ENCODE data around the gene PGS1.

The PGS1 gene

GRCh38 chr17:78393575-78393974 is 15.1 kb downstream of the PGS1 start:
- TF ChIP-seq POLR2AphosphoS5 (IDR thresholded peaks at IDR 0.05; ENCODE audit: borderline replicate concordance, low read depth, low read length) (no peak), FOXP2 (optimal IDR thresholded peaks at IDR 0.05; ENCODE audit: control extremely low read depth, extremely low read length, insufficient read depth) (no peak), EZH2 (IDR thresholded peaks at IDR 0.05) (no peak)
- DNase-seq (ENCODE audit: low read depth, low spot score): no peak
- Histone ChIP-seq H3K9me3 (ENCODE audit: low read depth, low read length) (no peaks in the 10 kb centered on the region), H3K4me3 (no peak overlapping the region), H3K27ac (no peak overlapping the region), H3K36me3 (ENCODE audit: insufficient read depth, low read length) (peaks cover 25% of the 10 kb centered on the region; the same call in 1 of the 2 replicates), H3K9ac (ENCODE audit: insufficient read length) (no peak overlapping the region)

GRCh38 chr17:78394209-78394608 is 15.8 kb downstream of the PGS1 start:
- Histone ChIP-seq H3K9ac (ENCODE audit: insufficient read length) (no peak overlapping the region), H3K4me3 (no peak overlapping the region), H3K9me3 (ENCODE audit: low read depth, low read length) (no peaks in the 10 kb centered on the region), H3K36me3 (ENCODE audit: insufficient read depth, low read length) (peaks cover 31% of the 10 kb centered on the region; the same call in 1 of the 2 replicates), H3K27ac (no peak overlapping the region)
- no peak for DNase-seq (ENCODE audit: low read depth, low spot score)
- TF ChIP-seq EZH2 (IDR thresholded peaks at IDR 0.05): no peak
- TF ChIP-seq FOXP2 (optimal IDR thresholded peaks at IDR 0.05; ENCODE audit: control extremely low read depth, extremely low read length, insufficient read depth): no peak
- no peak for TF ChIP-seq POLR2AphosphoS5 (IDR thresholded peaks at IDR 0.05; ENCODE audit: borderline replicate concordance, low read depth, low read length)

- Histone ChIP-seq H3K9ac (ENCODE audit: insufficient read length) (no peak overlapping the region), H3K36me3 (ENCODE audit: insufficient read depth, low read length) (peaks cover 41% of the 10 kb centered on the region; the same call in 1 of the 2 replicates), H3K4me3 (no peak overlapping the region), H3K27ac (no peak overlapping the region), H3K9me3 (ENCODE audit: low read depth, low read length) (no peaks in the 10 kb centered on the region)
- no peak for DNase-seq (ENCODE audit: low read depth, low spot score)
- TF ChIP-seq FOXP2 (optimal IDR thresholded peaks at IDR 0.05; ENCODE audit: control extremely low read depth, extremely low read length, insufficient read depth) (no peak), POLR2AphosphoS5 (IDR thresholded peaks at IDR 0.05; ENCODE audit: borderline replicate concordance, low read depth, low read length) (no peak), EZH2 (IDR thresholded peaks at IDR 0.05) (no peak)
Observed at GRCh38 chr17:78395155-78395554, 16.7 kb downstream of the PGS1 start.

GRCh38 chr17:78396441-78397337 is 18.2 kb downstream of the PGS1 start:
- no peak overlapping the region; the same call in 1 of the 2 replicates for H3K27ac ChIP-seq
- H3K4me3 ChIP-seq: no peak overlapping the region
- TF ChIP-seq POLR2AphosphoS5 (IDR thresholded peaks at IDR 0.05; ENCODE audit: borderline replicate concordance, low read depth, low read length) (no peak), FOXP2 (optimal IDR thresholded peaks at IDR 0.05; ENCODE audit: control extremely low read depth, extremely low read length, insufficient read depth) (no peak), EZH2 (IDR thresholded peaks at IDR 0.05) (no peak)
- H3K9me3 ChIP-seq (ENCODE audit: low read depth, low read length): no peaks in the 10 kb centered on the region
- H3K36me3 ChIP-seq (ENCODE audit: insufficient read depth, low read length): peaks cover 55% of the 10 kb centered on the region; the same call in 1 of the 2 replicates
- no peak for DNase-seq (ENCODE audit: low read depth, low spot score)
- no peak overlapping the region for H3K9ac ChIP-seq (ENCODE audit: insufficient read length)

- TF ChIP-seq POLR2AphosphoS5 (IDR thresholded peaks at IDR 0.05; ENCODE audit: borderline replicate concordance, low read depth, low read length) (no peak), FOXP2 (optimal IDR thresholded peaks at IDR 0.05; ENCODE audit: control extremely low read depth, extremely low read length, insufficient read depth) (no peak), EZH2 (IDR thresholded peaks at IDR 0.05) (no peak)
- Histone ChIP-seq H3K9me3 (ENCODE audit: low read depth, low read length) (no peaks in the 10 kb centered on the region), H3K4me3 (no peak overlapping the region), H3K27ac (no peak overlapping the region), H3K9ac (ENCODE audit: insufficient read length) (no peak overlapping the region), H3K36me3 (ENCODE audit: insufficient read depth, low read length) (peaks cover 59% of the 10 kb centered on the region; the same call in 1 of the 2 replicates)
- DNase-seq (ENCODE audit: low read depth, low spot score): no peak
Observed at GRCh38 chr17:78397681-78398101, 19.2 kb downstream of the PGS1 start.

GRCh38 chr17:78398390-78398789 is 19.9 kb downstream of the PGS1 start:
- H3K36me3 ChIP-seq (ENCODE audit: insufficient read depth, low read length): peaks cover 65% of the 10 kb centered on the region; the same call in 1 of the 2 replicates
- no peak overlapping the region for H3K27ac ChIP-seq
- no peak overlapping the region for H3K9ac ChIP-seq (ENCODE audit: insufficient read length)
- no peaks in the 10 kb centered on the region for H3K9me3 ChIP-seq (ENCODE audit: low read depth, low read length)
- no peak overlapping the region for H3K4me3 ChIP-seq
- DNase-seq (ENCODE audit: low read depth, low spot score): no peak
- TF ChIP-seq FOXP2 (optimal IDR thresholded peaks at IDR 0.05; ENCODE audit: control extremely low read depth, extremely low read length, insufficient read depth) (no peak), POLR2AphosphoS5 (IDR thresholded peaks at IDR 0.05; ENCODE audit: borderline replicate concordance, low read depth, low read length) (no peak), EZH2 (IDR thresholded peaks at IDR 0.05) (no peak)

- H3K36me3 ChIP-seq (ENCODE audit: insufficient read depth, low read length): peaks cover 70% of the 10 kb centered on the region; the same call in 1 of the 2 replicates
- TF ChIP-seq POLR2AphosphoS5 (IDR thresholded peaks at IDR 0.05; ENCODE audit: borderline replicate concordance, low read depth, low read length): no peak
- no peak for TF ChIP-seq EZH2 (IDR thresholded peaks at IDR 0.05)
- H3K9ac ChIP-seq (ENCODE audit: insufficient read length): no peak overlapping the region
- no peak overlapping the region for H3K27ac ChIP-seq
- H3K9me3 ChIP-seq (ENCODE audit: low read depth, low read length): no peaks in the 10 kb centered on the region
- no peak overlapping the region for H3K4me3 ChIP-seq
- DNase-seq (ENCODE audit: low read depth, low spot score): no peak
Observed at GRCh38 chr17:78399028-78399692, 20.7 kb downstream of the PGS1 start.

- H3K9ac ChIP-seq (ENCODE audit: insufficient read length): no peak overlapping the region
- no peak for TF ChIP-seq POLR2AphosphoS5 (IDR thresholded peaks at IDR 0.05; ENCODE audit: borderline replicate concordance, low read depth, low read length)
- H3K4me3 ChIP-seq: no peak overlapping the region
- peaks cover 75% of the 10 kb centered on the region; the same call in 1 of the 2 replicates for H3K36me3 ChIP-seq (ENCODE audit: insufficient read depth, low read length)
- no peak overlapping the region for H3K27ac ChIP-seq
- DNase-seq (ENCODE audit: low read depth, low spot score): no peak
- no peaks in the 10 kb centered on the region for H3K9me3 ChIP-seq (ENCODE audit: low read depth, low read length)
Observed at GRCh38 chr17:78399693-78400144, 21.3 kb downstream of the PGS1 start.
